ENCODE measurements around the gene ERCC8. TPM values are rescaled to one million over a fixed set of nuclear protein-coding genes. Genes with fewer than 3 reads are reported as not detected.

The ERCC8 gene
- total RNA-seq, 2 experiments from 2014 or later = 7.6 to 9.8 TPM

DNA sequence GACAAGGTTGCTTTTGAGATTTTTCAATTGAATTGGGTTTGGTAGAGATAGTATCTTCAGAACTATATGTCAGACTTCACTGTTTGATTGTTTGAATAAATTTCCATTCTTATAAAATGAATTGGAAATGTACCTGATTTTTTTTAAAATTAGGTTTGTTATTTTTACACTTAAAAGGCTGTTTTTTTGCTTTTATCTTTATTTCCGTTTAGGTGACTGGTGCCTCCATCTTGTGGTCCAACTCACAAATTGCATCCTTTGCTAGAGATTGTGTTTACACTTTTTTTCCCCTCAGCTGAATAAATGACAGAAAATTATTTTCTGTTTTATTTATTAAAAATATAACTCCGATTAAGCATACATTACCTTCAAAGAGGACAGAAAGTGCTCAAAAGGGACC lies 15.7 kb upstream of the ERCC8 start:
- POLR2A ChIA-PET = no interaction called here
- CTCF ChIA-PET = interaction anchor here (0.6 to 1.9 kb wide), 7 partner anchors 8 to 697 kb away, joined by 3 to 6 read pairs (median 3); partner anchors contain the start of gene DEPDC1B
- Mint-ChIP-seq H3K27me3 (ENCODE audit: low read depth) (no peaks in the 10 kb centered on the region), H3K27ac (no peak overlapping the region), H3K9me3 (ENCODE audit: insufficient read depth) (no peaks in the 10 kb centered on the region), H3K36me3 (ENCODE audit: low read depth) (no peaks in the 10 kb centered on the region), H3K4me1 (ENCODE audit: low read depth) (no peaks in the 10 kb centered on the region), H3K4me3 (no peak overlapping the region)
- ATAC-seq = no peak
- DNase-seq = no peak

- no peaks in the 10 kb centered on the region for H3K27me3 Mint-ChIP-seq (ENCODE audit: low read depth)
- peaks cover 7% of the 10 kb centered on the region for H3K9me3 Mint-ChIP-seq (ENCODE audit: insufficient read depth)
- no peak for DNase-seq
- H3K4me3 Mint-ChIP-seq = no peak overlapping the region
- no peak overlapping the region for H3K27ac Mint-ChIP-seq
- ChIA-PET CTCF (interaction anchor here (1.1 to 1.9 kb wide), 5 partner anchors 14 to 700 kb away, joined by 3 to 7 read pairs (median 6); partner anchors contain the start of genes ERCC8 and NDUFAF2), POLR2A (interaction anchor here (1.0 kb wide), 1 partner anchor 14 kb away, joined by 3 read pairs; the partner anchor contains the start of genes ERCC8 and NDUFAF2)
- no peak for ATAC-seq
- H3K36me3 Mint-ChIP-seq (ENCODE audit: low read depth) = peaks cover 2% of the 10 kb centered on the region
- H3K4me1 Mint-ChIP-seq (ENCODE audit: low read depth) = no peaks in the 10 kb centered on the region
Observed at GRCh38 chr5:60959156-60959555, 14.3 kb upstream of the ERCC8 start.

GRCh38 chr5:60958712-60959111 lies 13.8 kb upstream of the ERCC8 start:
- H3K27me3 Mint-ChIP-seq (ENCODE audit: low read depth) = no peaks in the 10 kb centered on the region
- no peak overlapping the region for H3K4me3 Mint-ChIP-seq
- H3K9me3 Mint-ChIP-seq (ENCODE audit: insufficient read depth) = peaks cover 7% of the 10 kb centered on the region
- DNase-seq (no peak), ATAC-seq (no peak)
- no peaks in the 10 kb centered on the region for H3K4me1 Mint-ChIP-seq (ENCODE audit: low read depth)
- peaks cover 2% of the 10 kb centered on the region for H3K36me3 Mint-ChIP-seq (ENCODE audit: low read depth)
- CTCF ChIA-PET = interaction anchor here (1.1 to 1.5 kb wide), 5 partner anchors 12 to 700 kb away, joined by 3 to 7 read pairs (median 4); partner anchors contain the start of genes ERCC8 and NDUFAF2
- POLR2A ChIA-PET = no interaction called here
- no peak overlapping the region for H3K27ac Mint-ChIP-seq

DNA sequence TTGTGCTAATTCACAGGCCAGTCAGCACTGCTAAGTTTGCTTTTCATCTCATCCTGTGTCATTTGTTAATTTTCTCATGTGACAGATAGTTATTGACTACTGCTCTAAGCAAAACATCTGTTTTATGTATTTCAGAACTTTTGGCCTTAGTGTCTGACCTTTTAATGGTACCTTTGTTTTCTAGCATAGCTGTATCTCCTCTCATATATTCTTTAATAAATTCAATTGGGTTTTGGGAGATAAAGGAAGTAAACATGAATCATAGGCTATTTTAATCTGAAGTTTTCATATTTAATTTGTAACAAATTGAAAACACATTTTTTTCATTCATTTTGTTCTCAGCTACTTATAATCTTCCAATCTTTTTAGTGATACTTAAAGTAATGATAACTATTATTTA lies 13.2 kb upstream of the ERCC8 start:
- Mint-ChIP-seq H3K9me3 (ENCODE audit: insufficient read depth) (peaks cover 7% of the 10 kb centered on the region), H3K36me3 (ENCODE audit: low read depth) (peaks cover 2% of the 10 kb centered on the region), H3K27ac (no peak overlapping the region), H3K4me1 (ENCODE audit: low read depth) (no peaks in the 10 kb centered on the region), H3K27me3 (ENCODE audit: low read depth) (no peaks in the 10 kb centered on the region), H3K4me3 (no peak overlapping the region)
- POLR2A ChIA-PET = interaction anchor here (1.0 kb wide), 1 partner anchor 374 kb away, joined by 3 read pairs; no protein-coding TSS in a partner anchor
- CTCF ChIA-PET = interaction anchor here (1.1 to 1.5 kb wide), 4 partner anchors 11 to 701 kb away, joined by 3 to 7 read pairs (median 5); partner anchors contain the start of genes ERCC8 and NDUFAF2
- ATAC-seq (no peak), DNase-seq (no peak)

DNA sequence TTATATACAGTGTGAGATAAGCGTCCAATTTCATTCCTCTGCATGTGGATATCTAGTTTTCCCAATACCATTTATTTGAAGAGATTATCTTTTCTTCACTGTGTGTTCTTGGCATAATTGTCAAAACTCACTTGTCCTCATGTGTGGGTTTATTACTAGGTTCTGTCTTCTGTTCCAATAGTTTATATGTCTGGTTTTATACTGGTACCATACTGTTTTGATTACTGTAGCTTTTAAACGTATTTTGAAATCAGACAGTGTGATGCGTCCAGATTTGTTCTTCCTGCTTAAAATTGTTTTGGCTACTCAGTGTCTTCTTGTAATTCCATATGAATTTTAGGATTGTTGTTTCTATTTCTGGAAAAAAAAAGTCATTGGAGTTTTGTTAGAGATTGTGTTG lies 10.4 kb upstream of the ERCC8 start:
- ChIA-PET CTCF (no interaction called here), POLR2A (no interaction called here)
- DNase-seq = no peak
- no peak overlapping the region for H3K27ac Mint-ChIP-seq
- H3K27me3 Mint-ChIP-seq (ENCODE audit: low read depth) = no peaks in the 10 kb centered on the region
- H3K9me3 Mint-ChIP-seq (ENCODE audit: insufficient read depth) = peaks cover 7% of the 10 kb centered on the region
- H3K36me3 Mint-ChIP-seq (ENCODE audit: low read depth) = peaks cover 2% of the 10 kb centered on the region
- no peak overlapping the region for H3K4me3 Mint-ChIP-seq
- ATAC-seq = no peak
- H3K4me1 Mint-ChIP-seq (ENCODE audit: low read depth) = no peaks in the 10 kb centered on the region

- no peaks in the 10 kb centered on the region for H3K27me3 Mint-ChIP-seq (ENCODE audit: low read depth)
- ChIA-PET POLR2A (no interaction called here), CTCF (no interaction called here)
- peaks cover 5% of the 10 kb centered on the region for H3K36me3 Mint-ChIP-seq (ENCODE audit: low read depth)
- H3K4me3 Mint-ChIP-seq = no peak overlapping the region
- no peak overlapping the region for H3K27ac Mint-ChIP-seq
- H3K9me3 Mint-ChIP-seq (ENCODE audit: insufficient read depth) = no peaks in the 10 kb centered on the region
- peaks cover 13% of the 10 kb centered on the region for H3K4me1 Mint-ChIP-seq (ENCODE audit: low read depth)
- ATAC-seq (no peak), DNase-seq (no peak)
Observed at GRCh38 chr5:60948738-60949137, 3.9 kb upstream of the ERCC8 start.

GRCh38 chr5:60945813-60946187 lies 930 bp upstream of the ERCC8 start:
- peak; percentile 21 for ATAC-seq
- POLR2A ChIA-PET = interaction anchor here (0.6 to 1.4 kb wide), 2 partner anchors 246 to 332 kb away, joined by 3 read pairs; partner anchors contain the start of gene DEPDC1B
- Mint-ChIP-seq H3K4me1 (ENCODE audit: low read depth) (peaks cover 13% of the 10 kb centered on the region), H3K27me3 (ENCODE audit: low read depth) (no peaks in the 10 kb centered on the region), H3K9me3 (ENCODE audit: insufficient read depth) (no peaks in the 10 kb centered on the region), H3K36me3 (ENCODE audit: low read depth) (peaks cover 5% of the 10 kb centered on the region), H3K4me3 (no peak overlapping the region), H3K27ac (no peak overlapping the region)
- CTCF ChIA-PET = interaction anchor here (1.5 to 1.6 kb wide), 4 partner anchors 13 to 257 kb away, joined by 3 to 6 read pairs (median 5); partner anchors contain the start of gene DEPDC1B
- peak; percentile 48 for DNase-seq

DNA sequence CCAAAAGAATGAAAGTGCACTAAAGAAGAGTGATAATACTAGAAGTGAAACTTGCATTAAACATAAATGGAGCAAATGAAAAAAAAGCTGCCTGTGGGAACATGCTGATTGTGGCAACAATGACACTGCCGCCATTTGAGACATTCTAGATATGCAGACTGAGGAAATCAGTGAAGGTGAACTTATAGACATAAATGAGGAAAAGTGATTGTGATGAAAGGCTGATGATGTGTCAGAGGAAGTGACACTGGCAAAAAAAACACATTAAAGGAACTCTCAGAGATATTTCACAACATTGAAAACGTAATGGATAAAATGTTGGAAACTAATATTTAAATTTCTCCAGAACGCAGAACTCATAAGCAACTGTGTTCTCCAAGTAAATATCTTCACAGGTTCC lies 1.2 kb downstream of the ERCC8 start:
- peaks cover 4% of the 10 kb centered on the region for H3K36me3 Mint-ChIP-seq (ENCODE audit: low read depth)
- no peaks in the 10 kb centered on the region for H3K27me3 Mint-ChIP-seq (ENCODE audit: low read depth)
- no peaks in the 10 kb centered on the region for H3K9me3 Mint-ChIP-seq (ENCODE audit: insufficient read depth)
- H3K4me1 Mint-ChIP-seq (ENCODE audit: low read depth) = peaks cover 13% of the 10 kb centered on the region
- ATAC-seq (no peak), DNase-seq (no peak)
- CTCF ChIA-PET = interaction anchor here (0.9 to 1.2 kb wide), 2 partner anchors 10 to 16 kb away, joined by 3 to 4 read pairs; no protein-coding TSS in a partner anchor
- POLR2A ChIA-PET = no interaction called here
- H3K4me3 Mint-ChIP-seq = no peak overlapping the region
- H3K27ac Mint-ChIP-seq = no peak overlapping the region

GRCh38 chr5:60929024-60929423 lies 15.8 kb downstream of the ERCC8 start:
- Mint-ChIP-seq H3K9me3 (ENCODE audit: insufficient read depth) (no peaks in the 10 kb centered on the region), H3K4me3 (no peak overlapping the region)

DNA sequence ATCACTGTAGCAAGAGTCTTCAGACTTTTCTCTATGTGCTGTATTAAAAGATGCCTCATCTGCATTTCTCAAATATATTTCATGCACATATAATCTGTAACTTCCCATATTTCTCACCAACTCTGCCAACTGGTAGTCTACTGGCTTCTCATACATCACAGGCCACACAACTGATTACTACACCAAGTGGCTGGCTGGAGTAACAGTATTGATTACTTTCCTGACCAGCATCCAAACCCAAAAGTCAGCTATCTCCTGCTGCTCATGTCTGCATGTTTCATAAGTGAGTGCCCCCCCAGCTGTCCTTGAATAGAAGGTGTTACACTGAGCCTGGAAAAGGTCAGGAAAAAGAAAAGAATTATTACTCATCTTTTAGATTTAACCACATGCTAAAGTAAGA lies 17.4 kb downstream of the ERCC8 start:
- no peak for ATAC-seq
- no peak overlapping the region for H3K27ac Mint-ChIP-seq

More at GRCh38 chr5:60929024-60929423, 15.8 kb downstream of the ERCC8 start:
- POLR2A ChIA-PET = no interaction called here
- H3K27me3 Mint-ChIP-seq (ENCODE audit: low read depth) = no peaks in the 10 kb centered on the region
- H3K36me3 Mint-ChIP-seq (ENCODE audit: low read depth) = peaks cover 7% of the 10 kb centered on the region
- DNase-seq = no peak
- no peak overlapping the region for H3K27ac Mint-ChIP-seq
- no peak for ATAC-seq
- H3K4me1 Mint-ChIP-seq (ENCODE audit: low read depth) = peaks cover 2% of the 10 kb centered on the region
- CTCF ChIA-PET = no interaction called here

GRCh38 chr5:60918466-60918865 lies 26.4 kb downstream of the ERCC8 start:
- CTCF ChIA-PET = no interaction called here
- peaks cover 24% of the 10 kb centered on the region for H3K36me3 Mint-ChIP-seq (ENCODE audit: low read depth)

More for the DNA sequence above, 17.4 kb downstream of the ERCC8 start:
- ChIA-PET POLR2A (no interaction called here), CTCF (interaction anchor here (1.2 to 1.9 kb wide), 2 partner anchors 17 to 31 kb away, joined by 4 to 6 read pairs; partner anchors contain the start of genes ERCC8 and NDUFAF2)
- H3K27me3 Mint-ChIP-seq (ENCODE audit: low read depth) = no peaks in the 10 kb centered on the region
- peaks cover 2% of the 10 kb centered on the region for H3K4me1 Mint-ChIP-seq (ENCODE audit: low read depth)
- DNase-seq = no peak
- H3K9me3 Mint-ChIP-seq (ENCODE audit: insufficient read depth) = no peaks in the 10 kb centered on the region
- H3K36me3 Mint-ChIP-seq (ENCODE audit: low read depth) = peaks cover 7% of the 10 kb centered on the region
- no peak overlapping the region for H3K4me3 Mint-ChIP-seq

DNA sequence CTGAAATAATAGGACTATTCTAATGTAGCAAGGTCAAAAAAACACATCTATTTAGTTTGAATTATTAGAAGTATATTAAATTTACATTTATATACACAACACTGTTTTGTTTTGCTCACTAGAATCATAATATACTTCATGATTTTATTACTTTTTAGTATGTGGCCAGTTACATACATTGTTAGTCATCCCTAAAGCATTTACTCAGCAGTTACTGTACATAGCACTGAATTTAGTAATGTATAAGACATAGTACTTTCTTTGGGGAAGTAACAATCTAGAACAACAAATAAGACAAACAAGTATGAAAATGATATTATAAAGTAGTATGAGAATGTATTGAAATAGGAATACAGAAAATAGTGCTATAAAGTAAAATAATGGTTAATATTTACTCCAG lies 28.2 kb downstream of the ERCC8 start:
- no peak overlapping the region for H3K4me3 Mint-ChIP-seq
- peaks cover 28% of the 10 kb centered on the region for H3K36me3 Mint-ChIP-seq (ENCODE audit: low read depth)
- ChIA-PET CTCF (no interaction called here), POLR2A (no interaction called here)
- DNase-seq = no peak
- ATAC-seq = no peak
- H3K27me3 Mint-ChIP-seq (ENCODE audit: low read depth) = no peaks in the 10 kb centered on the region
- H3K4me1 Mint-ChIP-seq (ENCODE audit: low read depth) = no peaks in the 10 kb centered on the region
- H3K27ac Mint-ChIP-seq = no peak overlapping the region
- no peaks in the 10 kb centered on the region for H3K9me3 Mint-ChIP-seq (ENCODE audit: insufficient read depth)

More at GRCh38 chr5:60918466-60918865, 26.4 kb downstream of the ERCC8 start:
- DNase-seq = no peak
- Mint-ChIP-seq H3K27ac (no peak overlapping the region), H3K4me3 (no peak overlapping the region), H3K4me1 (ENCODE audit: low read depth) (no peaks in the 10 kb centered on the region), H3K27me3 (ENCODE audit: low read depth) (no peaks in the 10 kb centered on the region), H3K9me3 (ENCODE audit: insufficient read depth) (no peaks in the 10 kb centered on the region)
- no peak for ATAC-seq
- POLR2A ChIA-PET = no interaction called here
